PC-3 (cell line): ENCODE data around the gene CRB2. TPM values are rescaled to one million over a fixed set of nuclear protein-coding genes. Genes with fewer than 3 reads are reported as not detected.

Experiments used
- ATAC-seq: fragments of 200-7000 bp; cut with Tn5 transposase; 2 replicates; pipeline ENCODE4 v1.9.1; 2020; ENCODE audit warnings: mild to moderate bottlenecking, moderate library complexity
- BruUV-seq: library from RNA; stranded (reverse); fragments of 400-500 nt; replicated peaks from 2 replicates; lab custom pipeline; 2021; lab: Mats Ljungman, UMichigan
- CTCF ChIA-PET: fragments of 300-600 bp; sonication (Branson Sonifier 250); formaldehyde crosslinking; loops from one replicate; lab custom pipeline; 2022; ENCODE audit warnings: antibody characterized with exemption; lab: Charles Lee
- POLR2A ChIA-PET: fragments of 300-600 bp; sonication (Branson Sonifier 250); formaldehyde crosslinking; loops from one replicate; lab custom pipeline; 2022; ENCODE audit warnings: antibody characterized with exemption; ENCODE audit not compliant: unreplicated experiment; lab: Charles Lee
- DNase-seq: peaks from one replicate; pipeline ENCODE4 v3.0.0-alpha.2; 2015
- H2AFZ ChIP-seq: fragments of 300-600 bp; sonication (generic); 2 replicates; pipeline ENCODE4 v1.6.0; 2016; ENCODE audit warnings: antibody characterized with exemption, low read length
- H3F3A ChIP-seq: fragments of 300-600 bp; sonication (generic); one replicate; pipeline ENCODE4 v1.6.0; 2017; ENCODE audit warnings: antibody characterized with exemption, low read length, control low read depth, mild to moderate bottlenecking; ENCODE audit not compliant: unreplicated experiment
- H3K27ac ChIP-seq: fragments of 300-600 bp; sonication (generic); 2 replicates; pipeline ENCODE4 v1.5.1; 2016; ENCODE audit warnings: mild to moderate bottlenecking, low read length
- H3K27me3 ChIP-seq: fragments of 300-600 bp; sonication (generic); 2 replicates; pipeline ENCODE4 v1.6.1; 2016; ENCODE audit warnings: low read length, mixed read lengths
- H3K36me3 ChIP-seq: fragments of 300-600 bp; sonication (generic); 2 replicates; pipeline ENCODE4 v1.6.1; 2016; ENCODE audit warnings: low read depth, mixed run types, low read length, mixed read lengths
- H3K4me1 ChIP-seq: fragments of 300-600 bp; sonication (generic); 2 replicates; pipeline ENCODE4 v1.5.1; 2016; ENCODE audit warnings: low read length; ENCODE audit not compliant: insufficient read depth
- H3K4me2 ChIP-seq: fragments of 300-600 bp; sonication (generic); 2 replicates; pipeline ENCODE4 v1.6.0; 2016; ENCODE audit warnings: low read length
- H3K4me3 ChIP-seq: fragments of 300-600 bp; sonication (generic); 2 replicates; pipeline ENCODE4 v1.5.1; 2016; ENCODE audit warnings: mild to moderate bottlenecking, low read length, mixed read lengths
- H3K79me2 ChIP-seq: fragments of 300-600 bp; sonication (generic); 2 replicates; pipeline ENCODE4 v1.6.1; 2017; ENCODE audit warnings: low read length, mixed read lengths
- H3K9ac ChIP-seq: fragments of 300-600 bp; sonication (generic); 2 replicates; pipeline ENCODE4 v1.6.0; 2016; ENCODE audit warnings: mild to moderate bottlenecking, low read length
- H3K9me2 ChIP-seq: fragments of 300-600 bp; sonication (generic); replicated peaks from 2 replicates; pipeline ENCODE4 v1.6.1; 2016; ENCODE audit warnings: mixed run types, low read length, mixed read lengths
- H3K9me3 ChIP-seq: fragments of 300-600 bp; sonication (generic); 2 replicates; pipeline ENCODE4 v1.6.1; 2016; ENCODE audit warnings: low read length, mixed read lengths
- H4K20me1 ChIP-seq: fragments of 300-600 bp; sonication (generic); 2 replicates; pipeline ENCODE4 v1.6.1; 2016; ENCODE audit warnings: low read length, mixed read lengths
- CTCF ChIP-seq: fragments of 300-600 bp; sonication (generic); conservative IDR thresholded peaks from 2 replicates; pipeline ENCODE4 v1.5.1; 2017; ENCODE audit warnings: antibody characterized with exemption, low read depth, mild to moderate bottlenecking, low read length
- EZH2 ChIP-seq: fragments of 300-600 bp; sonication (generic); IDR thresholded peaks from one replicate; pipeline ENCODE4 v1.6.1; 2017; ENCODE audit warnings: antibody characterized with exemption, mild to moderate bottlenecking, low read length; ENCODE audit not compliant: unreplicated experiment
- EZH2phosphoT487 ChIP-seq: fragments of 300-600 bp; sonication (generic); IDR thresholded peaks from 2 replicates; pipeline ENCODE4 v1.6.1; 2018; ENCODE audit warnings: mild to moderate bottlenecking, antibody characterized with exemption, low read length, borderline replicate concordance
- intact Hi-C: fragments of 100-400 bp; cut with micrococcal nuclease; formaldehyde crosslinking; loops from 2 replicates; pipeline ENCODE4 v1.9.0; 2023
- total RNA-seq: library from RNA; depleted of rRNA; stranded (reverse); fragments of >200 nt; gene quantifications from 2 replicates; pipeline ENCODE4 v1.2.3, GENCODE V29; 2014

The CRB2 gene
- total RNA-seq, 1 experiment from 2014 or later = not detected

- no peak overlapping the region for H3K9ac ChIP-seq
- H3K9me2 ChIP-seq = no peaks in the 10 kb centered on the region
- no TSS peak for BruUV-seq
- H3K79me2 ChIP-seq = no peaks in the 10 kb centered on the region
- ChIA-PET CTCF (no interaction called here), POLR2A (no interaction called here)
- TF ChIP-seq CTCF (no peak), EZH2 (no peak), EZH2phosphoT487 (no peak)
- H3K27me3 ChIP-seq = peaks cover 27% of the 10 kb centered on the region
- H3K9me3 ChIP-seq = no peaks in the 10 kb centered on the region
- no peak overlapping the region for H3K4me3 ChIP-seq
- no peaks in the 10 kb centered on the region for H4K20me1 ChIP-seq
- ATAC-seq (no peak), DNase-seq (no peak)
- intact Hi-C loops = no loop called here
- H3K4me2 ChIP-seq = no peak overlapping the region
- H3K27ac ChIP-seq = no peak overlapping the region
- no peak overlapping the region for H2AFZ ChIP-seq
- H3F3A ChIP-seq = no peaks in the 10 kb centered on the region
- no peaks in the 10 kb centered on the region for H3K36me3 ChIP-seq
- H3K4me1 ChIP-seq = no peaks in the 10 kb centered on the region
These were observed 14.1 kb downstream of the CRB2 start for GRCh38 chr9:123370108-123370507.

DNA sequence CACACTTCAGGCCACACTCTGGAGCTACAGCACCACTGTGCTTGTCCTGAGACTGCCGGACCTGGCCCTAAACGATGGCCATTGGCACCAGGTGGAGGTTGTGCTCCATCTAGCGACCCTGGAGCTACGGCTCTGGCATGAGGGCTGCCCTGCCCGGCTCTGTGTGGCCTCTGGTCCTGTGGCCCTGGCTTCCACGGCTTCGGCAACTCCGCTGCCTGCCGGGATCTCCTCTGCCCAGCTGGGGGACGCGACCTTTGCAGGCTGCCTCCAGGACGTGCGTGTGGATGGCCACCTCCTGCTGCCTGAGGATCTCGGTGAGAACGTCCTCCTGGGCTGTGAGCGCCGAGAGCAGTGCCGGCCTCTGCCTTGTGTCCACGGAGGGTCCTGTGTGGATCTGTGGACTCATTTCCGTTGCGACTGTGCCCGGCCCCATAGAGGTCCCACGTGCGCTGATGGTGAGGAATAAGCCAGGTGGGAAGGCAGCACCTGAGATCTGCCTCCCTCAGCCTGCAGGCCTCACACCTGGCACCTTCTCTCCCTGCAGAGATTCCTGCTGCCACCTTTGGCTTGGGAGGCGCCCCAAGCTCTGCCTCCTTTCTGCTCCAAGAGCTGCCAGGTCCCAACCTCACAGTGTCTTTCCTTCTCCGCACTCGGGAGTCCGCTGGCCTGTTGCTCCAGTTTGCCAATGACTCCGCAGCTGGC, 14.7 kb downstream of the CRB2 start:
- Histone ChIP-seq H3K36me3 (no peaks in the 10 kb centered on the region), H3K9ac (no peak overlapping the region), H4K20me1 (no peaks in the 10 kb centered on the region), H3K4me2 (no peak overlapping the region), H3K9me2 (no peaks in the 10 kb centered on the region), H3F3A (no peaks in the 10 kb centered on the region), H2AFZ (no peak overlapping the region), H3K27ac (no peak overlapping the region), H3K79me2 (no peaks in the 10 kb centered on the region), H3K27me3 (peaks cover 27% of the 10 kb centered on the region), H3K4me3 (no peak overlapping the region), H3K4me1 (no peaks in the 10 kb centered on the region), H3K9me3 (no peaks in the 10 kb centered on the region)
- ATAC-seq = no peak
- ChIA-PET CTCF (no interaction called here), POLR2A (no interaction called here)
- DNase-seq = no peak
- intact Hi-C loops = no loop called here
- BruUV-seq = no TSS peak
- TF ChIP-seq CTCF (no peak), EZH2 (no peak), EZH2phosphoT487 (no peak)

DNA sequence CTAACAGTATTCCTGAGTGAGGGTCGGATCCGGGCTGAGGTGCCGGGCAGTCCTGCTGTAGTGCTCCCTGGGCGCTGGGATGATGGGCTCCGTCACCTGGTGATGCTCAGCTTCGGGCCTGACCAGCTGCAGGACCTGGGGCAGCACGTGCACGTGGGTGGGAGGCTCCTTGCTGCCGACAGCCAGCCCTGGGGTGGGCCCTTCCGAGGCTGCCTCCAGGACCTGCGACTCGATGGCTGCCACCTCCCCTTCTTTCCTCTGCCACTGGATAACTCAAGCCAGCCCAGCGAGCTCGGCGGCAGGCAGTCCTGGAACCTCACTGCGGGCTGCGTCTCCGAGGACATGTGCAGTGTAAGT, 15.2 kb downstream of the CRB2 start:
- H2AFZ ChIP-seq = no peak overlapping the region
- H3F3A ChIP-seq = no peaks in the 10 kb centered on the region
- intact Hi-C loops = no loop called here
- ATAC-seq = no peak
- H3K4me1 ChIP-seq = no peaks in the 10 kb centered on the region
- H3K27ac ChIP-seq = no peak overlapping the region
- H3K9ac ChIP-seq = no peak overlapping the region
- no peaks in the 10 kb centered on the region for H3K79me2 ChIP-seq
- H3K36me3 ChIP-seq = no peaks in the 10 kb centered on the region
- no TSS peak for BruUV-seq
- no peak overlapping the region for H3K4me3 ChIP-seq
- H3K4me2 ChIP-seq = no peak overlapping the region
- POLR2A ChIA-PET = no interaction called here
- TF ChIP-seq CTCF (no peak), EZH2 (no peak), EZH2phosphoT487 (no peak)
- H4K20me1 ChIP-seq = no peaks in the 10 kb centered on the region
- H3K27me3 ChIP-seq = peaks cover 27% of the 10 kb centered on the region
- DNase-seq = no peak
- H3K9me2 ChIP-seq = no peaks in the 10 kb centered on the region
- CTCF ChIA-PET = no interaction called here
- no peaks in the 10 kb centered on the region for H3K9me3 ChIP-seq
